SU-DHL-6 (cell line): ENCODE results near the gene WDR83.

Experiments used
- H2AFZ ChIP-seq: fragments of 200-600 bp; sonication (generic); 2 replicates; pipeline ENCODE4 v1.6.1; 2014; ENCODE audit warnings: low read depth, mild to moderate bottlenecking, moderate library complexity, mixed read lengths, antibody characterized with exemption, low read length; ENCODE audit not compliant: severe bottlenecking
- H3F3A ChIP-seq: fragments of 200-600 bp; shearing (Covaris generic); 2 replicates; pipeline ENCODE4 v1.6.0; 2016; ENCODE audit warnings: antibody characterized with exemption, mild to moderate bottlenecking; ENCODE audit not compliant: insufficient read depth
- H3K27ac ChIP-seq: fragments of 200-600 bp; sonication (generic); 2 replicates; pipeline ENCODE4 v1.5.1; 2016; ENCODE audit warnings: low read depth, mild to moderate bottlenecking, low read length, moderate library complexity, mixed read lengths
- H3K27me3 ChIP-seq: fragments of 200-600 bp; sonication (generic), shearing (Covaris generic); 2 replicates; pipeline ENCODE4 v1.6.0; 2014; ENCODE audit warnings: mild to moderate bottlenecking, low read length
- H3K36me3 ChIP-seq: fragments of 200-600 bp; sonication (generic); 2 replicates; pipeline ENCODE4 v1.6.1; 2014; ENCODE audit warnings: mild to moderate bottlenecking, low read length, mixed read lengths
- H3K4me2 ChIP-seq: fragments of 300-600, 200-600 bp; shearing (Covaris generic), sonication (generic); 2 replicates; pipeline ENCODE4 v1.6.0; 2014; ENCODE audit warnings: low read length, low read depth, mild to moderate bottlenecking; ENCODE audit not compliant: poor library complexity, severe bottlenecking
- H3K4me3 ChIP-seq: fragments of 200-600 bp; sonication (generic); 2 replicates; pipeline ENCODE4 v1.5.1; 2014; ENCODE audit warnings: antibody characterized with exemption, low read length, mild to moderate bottlenecking, mixed read lengths; ENCODE audit not compliant: insufficient read depth, poor library complexity, severe bottlenecking
- H3K79me2 ChIP-seq: fragments of 200-600 bp; sonication (generic); 2 replicates; pipeline ENCODE4 v1.6.1; 2014; ENCODE audit warnings: mild to moderate bottlenecking, low read length, moderate library complexity; ENCODE audit not compliant: insufficient read depth
- H3K9ac ChIP-seq: fragments of 200-600 bp; sonication (generic); 2 replicates; pipeline ENCODE4 v1.7.0; 2014; ENCODE audit warnings: mild to moderate bottlenecking, low read length
- H3K9me2 ChIP-seq: fragments of 200-600 bp; sonication (generic); replicated peaks from 2 replicates; pipeline ENCODE4 v1.6.1; 2014; ENCODE audit warnings: low read length; ENCODE audit not compliant: insufficient read depth
- H3K9me3 ChIP-seq: fragments of 200-600 bp; sonication (generic); 2 replicates; pipeline ENCODE4 v1.6.1; 2014; ENCODE audit warnings: low read length, mixed read lengths; ENCODE audit not compliant: insufficient read depth
- H4K20me1 ChIP-seq: fragments of 200-600 bp; sonication (generic); 2 replicates; pipeline ENCODE4 v1.6.1; 2014; ENCODE audit warnings: low read depth, mild to moderate bottlenecking, antibody characterized with exemption, low read length, moderate library complexity, mixed read lengths
- CTCF ChIP-seq: fragments of 200-600 bp; sonication (generic); IDR thresholded peaks from one replicate; pipeline ENCODE4 v1.5.1; 2017; ENCODE audit warnings: antibody characterized with exemption, mild to moderate bottlenecking, low read length, moderate library complexity; ENCODE audit not compliant: insufficient read depth, poor library complexity, severe bottlenecking
- EZH2phosphoT487 ChIP-seq: fragments of 200-600 bp; sonication (generic), shearing (Covaris generic); conservative IDR thresholded peaks from 2 replicates; pipeline ENCODE4 v1.6.1; 2018; ENCODE audit warnings: mild to moderate bottlenecking, antibody characterized with exemption, low read length, moderate library complexity, mixed read lengths

WDR83 gene

GRCh38 chr19:12681074-12681987, 14.7 kb downstream of the WDR83 start, which contains the start of gene DHPS:
TSS of gene DHPS (minus strand) at chr19:12681880. CDS start at chr19:12681766, 114 bp downstream.
- TF ChIP-seq CTCF (no peak), EZH2phosphoT487 (no peak)
- Histone ChIP-seq H3K9me3 (no peaks in the 10 kb centered on the region), H3F3A (peaks cover 18% of the 10 kb centered on the region), H3K27me3 (no peaks in the 10 kb centered on the region), H3K4me2 (peak within 1 kb of the TSS; percentile 60), H3K9ac (peak within 1 kb of the TSS; percentile 91), H3K4me3 (peak within 1 kb of the TSS; percentile 71), H3K9me2 (no peaks in the 10 kb centered on the region), H3K79me2 (peaks cover 16% of the 10 kb centered on the region), H2AFZ (peak within 1 kb of the TSS; percentile 82), H4K20me1 (no peaks in the 10 kb centered on the region; the same call in 1 of the 2 replicates), H3K27ac (peak within 1 kb of the TSS; percentile 92), H3K36me3 (no peaks in the 10 kb centered on the region)

GRCh38 chr19:12685831-12686230, 19.2 kb downstream of the WDR83 start:
- Histone ChIP-seq H3K4me3 (no peak overlapping the region), H3K27me3 (no peaks in the 10 kb centered on the region), H2AFZ (no peak overlapping the region), H3K36me3 (no peaks in the 10 kb centered on the region), H3K9ac (no peak overlapping the region), H3K9me2 (no peaks in the 10 kb centered on the region), H3K9me3 (no peaks in the 10 kb centered on the region), H3F3A (peaks cover 13% of the 10 kb centered on the region), H4K20me1 (no peaks in the 10 kb centered on the region), H3K4me2 (no peak overlapping the region), H3K27ac (no peak overlapping the region), H3K79me2 (peaks cover 3% of the 10 kb centered on the region; the same call in 1 of the 2 replicates)
- TF ChIP-seq EZH2phosphoT487 (no peak), CTCF (no peak)

- Histone ChIP-seq H3K9ac (no peak within 1 kb of the TSS), H4K20me1 (no peaks in the 10 kb centered on the region), H3K27ac (no peak within 1 kb of the TSS), H3K9me3 (no peaks in the 10 kb centered on the region), H2AFZ (no peak within 1 kb of the TSS), H3K36me3 (no peaks in the 10 kb centered on the region), H3K4me3 (no peak within 1 kb of the TSS), H3K4me2 (no peak within 1 kb of the TSS), H3F3A (no peaks in the 10 kb centered on the region), H3K9me2 (no peaks in the 10 kb centered on the region), H3K79me2 (no peaks in the 10 kb centered on the region), H3K27me3 (no peaks in the 10 kb centered on the region)
- TF ChIP-seq CTCF = no peak
Observed at GRCh38 chr19:12687496-12688196, 21.0 kb downstream of the WDR83 start, which contains the start of gene GNG14. TSS of gene GNG14 (plus strand) at chr19:12687998. CDS start at chr19:12688049, 51 bp downstream.
